ENCODE data around the gene FRMD4A. TPM values are rescaled to one million over a fixed set of nuclear protein-coding genes. Genes with fewer than 3 reads are reported as not detected.

Gene FRMD4A
- total and polyA plus RNA-seq, 2 of the 4 experiments (the other 2 are of a cell fraction): 30.3 to 68.8 TPM

DNA sequence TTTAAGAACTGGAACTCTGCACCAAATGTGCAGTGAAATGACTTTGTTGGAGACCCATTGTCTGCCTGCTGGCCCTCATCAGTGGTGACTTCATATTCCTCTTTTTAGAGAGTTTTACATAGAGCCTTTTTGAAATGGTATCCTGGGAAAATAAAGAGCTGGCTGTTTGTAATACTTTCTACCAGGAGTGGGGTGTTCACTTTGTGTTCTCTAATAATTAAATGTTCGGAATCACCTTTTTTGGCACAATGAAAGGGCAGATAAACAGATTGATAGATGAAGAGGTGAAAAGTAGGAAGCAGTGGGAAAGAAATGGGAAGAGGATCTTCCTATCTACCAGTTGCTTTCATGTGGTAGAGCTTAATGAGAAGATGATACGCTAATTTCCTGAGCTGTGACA lies 688.4 kb downstream of the FRMD4A start:
- Histone ChIP-seq H3K23ac (ENCODE audit: low read depth, low read length) (no peak overlapping the region), H2BK20ac (ENCODE audit: low read depth, low read length) (no peak overlapping the region), H4K91ac (ENCODE audit: insufficient read depth, low read depth, low read length) (no peak overlapping the region), H3K56ac (ENCODE audit: extremely low read depth, insufficient read depth, low read length) (no peak overlapping the region), H2AK5ac (ENCODE audit: low read depth, low read length) (no peak overlapping the region), H3K9me3 (ENCODE audit: control insufficient read depth, insufficient read depth, low read length) (peaks cover 16% of the 10 kb centered on the region), H3K4me1 (ENCODE audit: control insufficient read depth, insufficient read depth, low read length) (no peaks in the 10 kb centered on the region; the same call in 1 of the 2 replicates), H3K79me1 (ENCODE audit: low read depth in 1 of 2, low read length in 2 of 2) (no peaks in the 10 kb centered on the region; a peak in 2 of 4 replicates), H3K9ac (ENCODE audit: low read depth, low read length) (no peak overlapping the region), H3K14ac (replicated peaks; ENCODE audit: low read depth, low read length) (no peak overlapping the region), H4K20me1 (ENCODE audit: insufficient read depth, low read length) (no peaks in the 10 kb centered on the region), H2BK15ac (ENCODE audit: low read depth, low read length) (no peak overlapping the region), H3K9me1 (ENCODE audit: insufficient read depth, low read length) (peaks cover 6% of the 10 kb centered on the region; the same call in 1 of the 2 replicates), H3K27me3 (ENCODE audit: control insufficient read depth, insufficient read depth, low read length) (no peaks in the 10 kb centered on the region), H3K4me3 (ENCODE audit: insufficient read depth, low read depth, low read length) (no peak overlapping the region), H2BK120ac (ENCODE audit: low read depth, low read length) (no peak overlapping the region), H2AK9ac (replicated peaks; ENCODE audit: low read depth, low read length, poor library complexity) (no peak overlapping the region), H4K8ac (ENCODE audit: low read depth in 2 of 2, low read length in 2 of 2) (no peak overlapping the region), H3K4ac (ENCODE audit: low read depth, low read length) (no peak overlapping the region), H4K5ac (ENCODE audit: low read depth, low read length) (no peak overlapping the region), H3K27ac (ENCODE audit: insufficient read depth, low read length) (no peak overlapping the region), H2AFZ (replicated peaks; ENCODE audit: low read length, poor library complexity) (no peak overlapping the region), H3K36me3 (ENCODE audit: control insufficient read depth, insufficient read depth, low read length) (peaks cover 29% of the 10 kb centered on the region), H3K18ac (ENCODE audit: low read depth, low read length) (no peak overlapping the region), H2BK5ac (ENCODE audit: low read depth, low read length, poor library complexity, severe bottlenecking) (no peak overlapping the region), H3K4me2 (ENCODE audit: low read depth, low read length) (no peak overlapping the region)
- WGBS, 2 experiments (ENCODE audit: extremely low coverage in 2 of 2, insufficient read length in 1 of 2): no CpG with 5 or more reads among the region's 2 CpGs
- in situ Hi-C loops (cut with MboI; ENCODE audit: low sequenced_read_pairs): no loop called here
- ATAC-seq (ENCODE audit: low read depth) (no peak), DNase-seq (no peak)
- CTCF ChIA-PET: no interaction called here
- BruUV-seq (replicated peaks): no TSS peak
- dilution Hi-C loops (cut with HindIII; ENCODE audit: low sequenced_read_pairs, unreplicated experiment): no loop called here
- POLR2A ChIA-PET (ENCODE audit: unreplicated experiment): no interaction called here
- intact Hi-C loops (cut with micrococcal nuclease): no loop called here
- no peak for TF ChIP-seq NFE2L2 (IDR thresholded peaks at IDR 0.05; ENCODE audit: low read depth, low read length)
- TF ChIP-seq, protein P1, sequence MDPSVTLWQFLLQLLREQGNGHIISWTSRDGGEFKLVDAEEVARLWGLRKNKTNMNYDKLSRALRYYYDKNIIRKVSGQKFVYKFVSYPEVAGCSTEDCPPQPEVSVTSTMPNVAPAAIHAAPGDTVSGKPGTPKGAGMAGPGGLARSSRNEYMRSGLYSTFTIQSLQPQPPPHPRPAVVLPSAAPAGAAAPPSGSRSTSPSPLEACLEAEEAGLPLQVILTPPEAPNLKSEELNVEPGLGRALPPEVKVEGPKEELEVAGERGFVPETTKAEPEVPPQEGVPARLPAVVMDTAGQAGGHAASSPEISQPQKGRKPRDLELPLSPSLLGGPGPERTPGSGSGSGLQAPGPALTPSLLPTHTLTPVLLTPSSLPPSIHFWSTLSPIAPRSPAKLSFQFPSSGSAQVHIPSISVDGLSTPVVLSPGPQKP (IDR thresholded peaks at IDR 0.05; ENCODE audit: borderline replicate concordance, low read depth, low read length): no peak
- TF ChIP-seq MAZ (IDR thresholded peaks at IDR 0.05; ENCODE audit: borderline replicate concordance, low read depth, low read length): no peak
- no peak for TF ChIP-seq MXI1 (IDR thresholded peaks at IDR 0.05; ENCODE audit: borderline replicate concordance, low read depth, low read length)
- no peak for TF ChIP-seq SMC3 (IDR thresholded peaks at IDR 0.05; ENCODE audit: low read depth, low read length)
- TF ChIP-seq, protein P2, sequence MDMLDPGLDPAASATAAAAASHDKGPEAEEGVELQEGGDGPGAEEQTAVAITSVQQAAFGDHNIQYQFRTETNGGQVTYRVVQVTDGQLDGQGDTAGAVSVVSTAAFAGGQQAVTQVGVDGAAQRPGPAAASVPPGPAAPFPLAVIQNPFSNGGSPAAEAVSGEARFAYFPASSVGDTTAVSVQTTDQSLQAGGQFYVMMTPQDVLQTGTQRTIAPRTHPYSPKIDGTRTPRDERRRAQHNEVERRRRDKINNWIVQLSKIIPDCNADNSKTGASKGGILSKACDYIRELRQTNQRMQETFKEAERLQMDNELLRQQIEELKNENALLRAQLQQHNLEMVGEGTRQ (IDR thresholded peaks at IDR 0.05; ENCODE audit: low read depth, low read length): no peak
- TF ChIP-seq, protein P3, sequence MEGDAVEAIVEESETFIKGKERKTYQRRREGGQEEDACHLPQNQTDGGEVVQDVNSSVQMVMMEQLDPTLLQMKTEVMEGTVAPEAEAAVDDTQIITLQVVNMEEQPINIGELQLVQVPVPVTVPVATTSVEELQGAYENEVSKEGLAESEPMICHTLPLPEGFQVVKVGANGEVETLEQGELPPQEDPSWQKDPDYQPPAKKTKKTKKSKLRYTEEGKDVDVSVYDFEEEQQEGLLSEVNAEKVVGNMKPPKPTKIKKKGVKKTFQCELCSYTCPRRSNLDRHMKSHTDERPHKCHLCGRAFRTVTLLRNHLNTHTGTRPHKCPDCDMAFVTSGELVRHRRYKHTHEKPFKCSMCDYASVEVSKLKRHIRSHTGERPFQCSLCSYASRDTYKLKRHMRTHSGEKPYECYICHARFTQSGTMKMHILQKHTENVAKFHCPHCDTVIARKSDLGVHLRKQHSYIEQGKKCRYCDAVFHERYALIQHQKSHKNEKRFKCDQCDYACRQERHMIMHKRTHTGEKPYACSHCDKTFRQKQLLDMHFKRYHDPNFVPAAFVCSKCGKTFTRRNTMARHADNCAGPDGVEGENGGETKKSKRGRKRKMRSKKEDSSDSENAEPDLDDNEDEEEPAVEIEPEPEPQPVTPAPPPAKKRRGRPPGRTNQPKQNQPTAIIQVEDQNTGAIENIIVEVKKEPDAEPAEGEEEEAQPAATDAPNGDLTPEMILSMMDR (conservative IDR thresholded peaks at IDR 0.05; ENCODE audit: low read depth, low read length): no peak
- TF ChIP-seq BHLHE40 (IDR thresholded peaks at IDR 0.05; ENCODE audit: low read depth, low read length): no peak

Data from IMR-90 (cell line).